ENCODE data around the gene PPP2R2D. TPM values are rescaled to one million over a fixed set of nuclear protein-coding genes. Genes with fewer than 3 reads are reported as not detected.
"Not testable (repeated sequence)": the region's sequence is repeated elsewhere in the genome, so short reads cannot be mapped to it uniquely, and the experiment has no call there.

The PPP2R2D gene
- total RNA-seq, 1 donor from 2014 or later: 39.1 TPM

DNA sequence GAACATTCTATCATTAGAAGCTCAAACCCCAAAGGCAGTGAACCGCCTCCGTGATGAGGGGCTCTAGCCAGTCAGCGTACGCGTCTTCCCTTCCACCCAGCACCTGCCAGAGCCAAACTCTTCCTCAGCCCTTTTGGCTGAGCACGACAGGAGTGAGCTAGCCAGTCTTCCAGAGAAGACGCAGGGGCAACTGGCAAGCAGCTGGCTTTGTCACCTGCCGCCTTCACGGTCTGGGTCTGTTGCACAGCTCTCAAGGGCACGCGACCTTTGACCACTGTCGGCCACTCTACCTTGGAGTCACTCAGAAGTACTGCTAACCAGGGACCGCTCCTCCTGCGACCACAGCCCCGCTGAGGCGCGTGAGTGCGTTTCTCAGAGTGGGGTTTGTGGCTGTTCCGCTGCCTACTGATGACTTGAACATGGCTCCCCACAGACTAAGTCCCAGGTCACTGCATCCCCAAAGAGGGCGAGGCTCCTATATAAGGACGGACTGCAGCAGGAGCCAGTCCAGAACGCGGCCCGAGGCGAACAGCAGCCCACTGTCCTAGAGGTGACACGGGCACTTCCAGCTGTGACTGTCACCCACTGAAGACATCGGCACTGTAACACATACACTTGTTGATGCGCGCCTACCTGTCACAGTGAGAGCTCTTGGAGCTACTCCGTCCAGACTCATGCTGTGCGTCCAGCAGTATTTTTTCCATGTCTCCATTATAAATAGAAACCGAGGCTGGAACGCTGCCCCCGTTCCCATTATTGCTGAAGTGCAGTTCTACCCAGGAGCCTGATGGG, 72.5 kb downstream of the PPP2R2D start:
- intact Hi-C loops (cut with micrococcal nuclease): loop anchor here (1.0 to 5.0 kb wide), 3 partner anchors 8 to 359 kb away; partner anchors contain the start of genes BNIP3 and LRRC27

DNA sequence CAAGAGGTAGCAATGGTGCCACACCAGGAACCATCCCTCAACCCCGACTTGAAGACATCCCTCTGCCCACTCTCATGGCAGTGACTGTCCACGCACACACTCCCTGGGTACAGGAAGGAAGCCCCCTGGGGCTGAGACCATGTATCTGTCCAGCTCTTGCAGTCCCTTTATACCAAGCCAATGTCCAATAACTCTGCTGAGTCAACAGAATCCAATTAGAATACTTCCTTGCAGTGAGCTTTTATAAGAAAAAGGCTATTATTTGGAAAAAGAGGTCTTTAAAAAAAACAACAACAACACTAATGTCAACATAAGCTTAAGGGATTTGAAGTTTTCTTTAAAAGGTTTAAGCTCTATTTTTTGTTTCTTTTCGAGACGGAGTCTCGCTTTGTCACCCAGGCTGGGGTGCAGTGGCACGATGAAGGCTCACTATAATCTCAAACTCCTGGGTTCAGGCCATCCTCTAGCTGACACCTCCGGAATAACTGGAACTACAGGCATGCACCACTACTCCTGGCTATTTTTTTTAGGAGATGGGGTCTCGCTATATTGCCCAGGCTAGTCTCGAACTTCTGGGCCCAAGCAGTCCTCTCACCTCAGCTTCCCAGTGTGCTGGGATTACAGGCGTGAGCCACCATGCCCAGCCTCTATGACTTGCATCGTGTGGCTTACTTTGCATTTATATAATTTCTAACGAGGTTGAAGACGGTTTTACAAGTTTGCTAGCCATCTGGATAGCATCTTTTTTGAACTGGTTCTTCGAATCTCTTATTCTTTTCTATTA, 73.4 kb downstream of the PPP2R2D start:
- intact Hi-C loops (cut with micrococcal nuclease): loop anchor here (5.0 kb wide), 1 partner anchor 358 kb away; the partner anchor contains the start of gene LRRC27

DNA sequence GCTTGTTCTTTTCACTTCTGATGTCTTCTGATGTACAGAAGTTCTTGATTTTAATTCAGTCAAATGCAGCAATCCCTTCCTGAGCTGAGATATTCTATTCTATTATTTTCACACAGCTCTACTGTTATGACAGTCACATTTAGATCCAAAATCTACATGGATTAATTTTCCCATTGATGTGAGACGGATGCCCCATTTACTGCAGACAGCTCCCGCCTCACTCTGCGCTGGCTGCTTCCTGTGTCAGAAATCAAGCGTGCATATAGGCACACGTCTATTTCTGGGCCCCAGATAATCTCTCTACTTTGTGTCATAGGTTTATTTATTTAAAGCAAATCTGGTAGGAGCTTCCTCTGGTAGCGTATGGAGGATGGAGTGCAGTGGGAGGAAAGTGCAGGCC, 74.2 kb downstream of the PPP2R2D start:
- intact Hi-C loops (cut with micrococcal nuclease): no loop called here

DNA sequence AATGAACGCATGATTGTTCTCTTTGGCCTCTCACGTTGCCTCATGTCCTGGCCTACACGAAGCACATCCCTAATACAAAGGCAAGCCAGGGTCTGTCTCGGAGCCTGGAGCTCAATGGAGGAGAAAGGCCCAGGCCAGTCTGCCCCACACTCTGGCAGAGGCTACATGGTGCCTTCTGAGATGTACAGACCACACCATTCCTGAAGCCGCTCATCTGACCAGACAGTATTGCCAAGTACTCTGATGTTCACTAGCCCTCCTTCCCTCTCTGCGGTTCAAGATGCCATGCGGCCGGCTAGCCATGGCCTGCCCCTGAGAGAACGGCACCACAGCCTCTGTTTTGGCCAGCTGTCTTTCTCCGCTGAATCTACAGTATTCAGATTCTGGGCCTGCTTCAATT, 75.0 kb downstream of the PPP2R2D start:
- intact Hi-C loops (cut with micrococcal nuclease): no loop called here

DNA sequence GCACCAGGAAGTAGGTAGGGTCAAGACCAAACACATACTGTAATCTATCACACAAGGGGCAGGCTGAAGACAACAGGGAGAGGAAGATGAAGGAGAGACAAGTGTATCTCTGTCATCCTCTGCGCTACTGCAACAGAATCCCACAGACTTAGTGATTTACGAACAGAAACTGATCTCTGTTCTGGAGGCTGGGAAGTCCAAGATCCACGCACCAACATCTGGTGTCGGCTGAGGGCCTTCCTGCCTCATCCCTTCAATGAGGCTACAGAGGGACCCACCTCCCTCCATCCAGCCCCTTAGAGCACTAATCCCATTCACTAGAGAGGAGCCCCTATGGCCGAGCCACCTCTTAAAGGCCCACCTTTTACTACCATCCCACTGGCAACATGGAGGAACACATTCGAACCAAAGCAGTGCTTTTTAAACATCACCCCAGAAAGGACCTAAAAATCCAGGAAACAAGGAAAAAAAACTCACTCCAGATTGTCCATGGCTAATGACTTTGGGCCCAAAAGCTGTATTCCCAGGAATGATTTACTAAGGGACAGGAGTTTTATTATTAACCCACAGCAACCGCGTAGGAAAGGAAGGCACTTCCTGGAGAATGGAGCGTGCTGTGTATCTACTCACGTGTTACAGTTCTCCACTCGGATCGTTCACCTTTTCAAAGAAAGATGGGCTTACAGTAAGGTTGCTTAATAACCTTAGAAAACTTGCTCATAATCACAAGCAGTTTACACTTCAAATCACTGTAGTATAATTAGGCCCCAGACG, 76.7 kb downstream of the PPP2R2D start:
- intact Hi-C loops (cut with micrococcal nuclease): no loop called here

DNA sequence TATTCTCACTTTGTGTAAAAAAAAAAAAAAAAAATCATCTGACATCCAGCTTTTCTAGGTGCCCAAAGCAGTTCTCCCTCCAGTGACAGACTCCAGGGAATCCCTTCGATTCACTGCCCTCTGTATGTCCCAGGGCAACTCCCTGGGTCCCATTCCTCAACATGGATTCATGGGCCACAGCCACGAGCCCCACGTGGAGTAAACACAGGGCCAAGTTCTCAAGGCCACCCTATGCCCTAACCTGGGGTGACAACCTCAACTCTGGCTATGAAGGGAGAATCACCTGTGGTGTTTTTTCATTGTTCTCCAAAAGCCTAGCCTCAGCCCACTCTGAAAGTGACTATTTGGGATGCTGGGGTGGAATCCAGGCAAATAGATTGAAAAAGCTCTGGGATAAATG, 77.6 kb downstream of the PPP2R2D start:
- intact Hi-C loops (cut with micrococcal nuclease): no loop called here

DNA sequence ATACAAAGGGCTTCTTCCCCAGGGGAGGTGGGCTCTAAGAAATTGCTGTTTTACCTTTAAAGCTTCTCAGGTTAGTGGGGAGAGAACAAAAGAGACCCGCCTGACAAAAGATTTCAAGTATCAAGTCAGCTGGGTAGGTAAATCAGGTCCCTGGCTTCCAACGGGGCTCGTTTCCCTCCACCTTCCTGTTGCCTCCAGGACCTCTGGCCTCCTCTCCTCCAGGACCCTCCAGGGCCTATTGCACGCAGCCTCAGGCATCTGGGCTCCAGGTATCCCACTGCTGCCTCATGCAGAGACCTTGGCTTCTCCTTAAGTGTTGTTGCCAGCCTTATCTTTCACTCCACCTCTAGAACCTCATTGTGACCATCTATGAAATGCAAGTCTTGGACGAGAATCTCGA, 78.0 kb downstream of the PPP2R2D start:
- intact Hi-C loops (cut with micrococcal nuclease): no loop called here

DNA sequence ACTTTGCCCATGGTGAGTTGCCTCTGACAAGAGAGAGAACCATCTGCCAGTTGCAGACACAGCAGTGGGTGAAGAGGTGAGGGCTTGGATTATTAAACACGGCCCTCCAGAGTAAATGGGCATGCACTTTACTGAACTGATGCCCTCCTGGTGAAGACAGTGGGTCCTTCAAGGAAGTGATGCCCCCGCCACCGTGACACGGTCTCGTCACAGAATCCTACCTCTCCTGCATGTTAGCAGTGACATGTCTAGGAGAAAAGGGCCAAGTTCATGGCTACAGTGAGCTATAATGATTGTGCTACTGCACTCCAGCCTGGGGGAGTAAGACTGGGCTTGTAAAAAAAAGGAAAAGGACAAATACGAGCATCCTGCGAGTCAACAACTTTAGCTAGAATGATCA, 78.5 kb downstream of the PPP2R2D start:
- intact Hi-C loops (cut with micrococcal nuclease): no loop called here

DNA sequence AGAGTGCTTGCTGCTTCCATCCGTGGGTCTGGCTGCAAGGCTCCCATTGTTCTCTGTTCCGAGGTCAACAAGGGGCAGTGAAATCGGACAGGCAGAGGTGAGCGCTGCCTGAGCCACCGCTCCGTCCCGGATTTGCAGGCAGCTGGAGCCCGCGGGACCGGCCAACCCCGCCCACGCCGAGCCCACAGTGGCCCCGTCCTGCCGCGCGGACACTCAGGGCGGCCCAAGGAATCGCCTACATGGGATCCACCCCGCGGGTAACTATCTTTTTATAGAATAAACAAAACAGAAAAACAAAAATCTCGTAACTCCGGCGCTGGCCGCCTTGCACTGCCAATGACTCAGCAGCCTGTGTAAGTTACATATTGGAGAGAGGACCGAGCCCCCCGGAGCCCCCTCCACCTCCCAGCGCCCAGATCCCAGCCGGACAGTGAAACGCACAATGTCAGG, 79.0 kb downstream of the PPP2R2D start:
- intact Hi-C loops (cut with micrococcal nuclease): loop anchor here (2.0 to 5.0 kb wide), 3 partner anchors 15 to 557 kb away; partner anchors contain the start of gene INPP5A

DNA sequence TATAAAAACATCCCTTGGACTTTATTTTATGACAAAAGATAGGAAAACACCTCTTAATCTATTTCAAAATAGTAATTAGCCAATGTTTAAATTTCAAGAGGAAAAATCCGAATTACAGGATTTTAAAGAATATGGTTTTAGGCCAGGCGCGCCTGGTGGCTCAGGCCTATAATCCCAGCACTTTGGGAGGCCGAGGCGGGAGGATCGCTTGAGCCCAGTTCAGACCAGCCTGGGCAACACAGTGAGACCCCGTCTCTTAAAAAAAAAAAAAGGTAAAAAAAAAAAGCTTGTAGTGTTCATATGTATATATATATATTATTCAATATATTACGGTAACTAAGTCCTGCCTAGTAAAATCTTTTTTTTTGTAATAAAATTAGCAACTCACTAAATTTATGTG, 79.5 kb downstream of the PPP2R2D start:
- intact Hi-C loops (cut with micrococcal nuclease): loop anchor here (2.0 to 5.0 kb wide), 3 partner anchors 16 to 557 kb away; partner anchors contain the start of gene INPP5A

DNA sequence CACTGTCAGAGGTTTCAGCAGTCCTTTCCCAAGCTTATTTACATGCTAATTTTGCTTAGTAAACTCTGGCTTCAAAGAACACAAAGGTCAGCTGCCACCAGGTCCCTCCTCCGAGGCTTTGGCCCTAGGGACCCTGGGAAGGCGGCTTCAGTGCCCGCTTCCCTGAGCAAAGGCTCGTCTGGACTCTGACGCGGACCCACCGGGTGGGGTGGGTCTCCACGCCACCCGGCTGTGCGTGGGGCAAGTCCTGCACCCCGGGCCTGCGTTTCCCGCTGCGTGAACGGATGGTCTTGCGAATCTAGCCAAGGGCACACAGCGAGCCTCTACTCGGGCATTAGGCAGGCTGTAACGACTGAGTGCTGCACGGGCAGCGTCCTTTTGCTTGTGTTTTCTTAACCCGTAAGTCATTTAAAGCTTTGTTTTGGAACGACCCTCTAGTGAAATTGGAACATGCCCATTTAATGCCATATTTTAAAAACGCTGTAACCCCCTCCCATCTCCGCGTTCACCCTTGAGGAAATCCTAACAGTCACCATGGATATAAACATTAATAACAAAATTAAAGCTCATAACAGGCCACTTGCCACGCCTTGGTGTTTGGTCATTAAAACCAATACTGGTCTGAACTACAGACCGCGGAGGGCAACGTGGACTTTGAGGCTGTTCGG, 80.1 kb downstream of the PPP2R2D start:
- intact Hi-C loops (cut with micrococcal nuclease): loop anchor here (1.0 to 5.0 kb wide), 5 partner anchors 8 to 556 kb away; partner anchors contain the start of gene INPP5A

DNA sequence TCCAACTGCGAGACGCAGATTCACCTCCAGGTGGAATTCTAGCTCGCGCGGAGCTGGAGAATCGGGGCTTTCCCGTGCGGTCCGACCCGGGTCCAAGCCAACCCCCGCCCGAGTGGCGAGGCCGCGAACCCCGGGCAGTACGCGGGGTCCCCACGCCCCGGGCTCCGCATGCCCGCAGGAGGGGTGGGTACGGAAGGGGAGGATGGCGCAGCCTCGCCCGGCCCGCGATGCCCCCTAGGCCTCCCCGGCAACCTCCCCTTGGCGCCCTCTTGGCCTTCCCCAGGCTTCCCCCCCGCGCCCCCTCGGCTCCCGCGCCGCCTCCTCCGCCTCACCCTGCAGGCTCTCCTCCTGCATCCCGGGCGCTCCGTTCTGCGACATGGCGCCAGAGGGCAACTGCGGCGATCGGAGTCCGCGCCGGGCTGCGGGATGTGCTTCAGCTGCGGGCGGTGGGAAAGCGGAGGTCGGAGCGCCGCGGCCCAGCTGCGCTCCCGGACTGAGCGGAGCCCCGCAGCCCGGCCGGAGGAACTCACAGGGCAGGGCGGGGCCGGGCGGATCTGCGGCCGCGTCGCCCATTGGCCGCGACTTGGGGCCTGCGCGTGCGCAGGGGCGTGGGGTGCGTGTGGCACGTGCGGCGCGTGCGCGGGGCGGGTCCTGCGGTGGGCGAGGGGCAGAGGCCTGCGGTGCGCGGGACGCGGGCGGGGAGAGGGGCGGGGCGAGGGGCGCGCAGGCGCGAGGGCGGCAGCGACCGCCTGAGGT, 80.8 kb downstream of the PPP2R2D start, which contains the start of gene BNIP3:
BNIP3 (minus strand) TSS at position 495 of the 756 bp plus-strand sequence; CDS start at position 378, 117 bp downstream.
- intact Hi-C loops (cut with micrococcal nuclease): loop anchor here (1.0 to 5.0 kb wide), 6 partner anchors 8 to 556 kb away; partner anchors contain the start of gene INPP5A

DNA sequence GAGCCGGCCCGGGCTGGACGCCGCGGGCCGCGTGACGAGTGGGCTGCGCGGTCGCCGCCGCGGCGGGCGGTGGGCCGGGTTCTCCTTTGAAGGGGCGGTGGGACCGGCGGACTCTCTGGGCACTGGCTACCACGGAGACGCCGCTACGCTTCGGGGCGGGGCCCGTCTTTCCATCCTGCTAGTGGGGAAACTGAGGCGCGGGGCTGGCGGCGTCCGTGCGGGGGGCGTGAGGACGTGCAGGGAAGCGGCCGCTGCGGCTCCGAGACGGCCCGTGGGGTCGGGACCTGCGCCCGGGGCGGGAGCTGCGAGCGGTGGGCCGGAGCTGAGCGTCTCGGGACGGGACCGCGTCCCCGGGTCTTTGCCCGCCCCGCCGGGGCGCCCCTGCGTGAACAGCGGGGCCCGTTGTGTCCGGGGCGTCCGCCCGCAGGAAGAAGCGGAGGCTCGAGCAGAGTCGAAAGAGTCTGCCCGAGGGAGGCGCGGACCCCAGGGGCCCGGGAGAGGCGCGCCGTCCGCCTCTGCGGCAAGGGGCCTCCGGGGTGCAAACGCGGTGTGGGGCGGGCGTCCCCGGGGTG, 81.5 kb downstream of the PPP2R2D start:
- intact Hi-C loops (cut with micrococcal nuclease): loop anchor here (1.0 to 5.0 kb wide), 2 partner anchors 97 to 555 kb away; partner anchors contain the start of gene INPP5A

DNA sequence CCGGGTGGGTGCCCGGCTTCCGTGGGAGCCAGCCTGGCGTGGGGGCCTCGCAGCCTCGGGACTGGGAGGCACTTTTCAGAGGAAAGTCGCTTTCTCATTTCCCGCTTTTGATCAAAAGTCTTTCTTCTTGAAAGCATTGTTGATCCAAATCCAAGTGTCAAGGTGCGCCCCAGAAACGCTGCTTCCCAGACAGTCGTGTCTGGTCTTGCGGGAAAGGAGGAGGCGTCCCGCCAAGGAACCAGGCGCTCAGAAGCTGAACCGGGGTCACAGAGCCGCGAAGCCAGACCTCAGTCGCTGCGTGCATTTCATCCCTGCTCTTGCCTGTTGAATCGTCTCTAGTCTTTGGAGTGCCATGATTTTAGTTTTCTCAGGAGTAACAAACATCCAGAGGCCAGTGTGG, 82.0 kb downstream of the PPP2R2D start:
- intact Hi-C loops (cut with micrococcal nuclease): loop anchor here (1.0 to 5.0 kb wide), 2 partner anchors 97 to 555 kb away; partner anchors contain the start of gene INPP5A

DNA sequence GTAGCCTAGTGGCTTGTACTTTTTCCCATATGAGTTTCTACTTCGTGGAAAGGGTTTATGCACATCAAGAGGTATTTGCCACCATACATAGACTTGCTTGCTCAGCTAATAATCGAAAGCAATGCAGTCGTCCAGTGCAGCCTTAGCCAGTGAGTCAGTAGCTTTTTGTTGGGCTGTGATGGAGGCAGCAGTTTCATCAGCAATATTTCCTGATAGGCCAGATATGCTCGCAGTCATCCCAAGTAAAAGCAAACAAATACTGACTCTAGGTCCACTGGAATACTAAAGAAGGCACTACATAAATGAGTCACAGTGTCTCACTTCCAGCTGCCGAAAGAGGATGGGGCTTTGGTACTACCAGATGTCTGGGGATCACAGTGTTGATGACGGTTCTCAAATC, 83.0 kb downstream of the PPP2R2D start:
- intact Hi-C loops (cut with micrococcal nuclease): loop anchor here (5.0 kb wide), 1 partner anchor 554 kb away; the partner anchor contains the start of gene INPP5A

DNA sequence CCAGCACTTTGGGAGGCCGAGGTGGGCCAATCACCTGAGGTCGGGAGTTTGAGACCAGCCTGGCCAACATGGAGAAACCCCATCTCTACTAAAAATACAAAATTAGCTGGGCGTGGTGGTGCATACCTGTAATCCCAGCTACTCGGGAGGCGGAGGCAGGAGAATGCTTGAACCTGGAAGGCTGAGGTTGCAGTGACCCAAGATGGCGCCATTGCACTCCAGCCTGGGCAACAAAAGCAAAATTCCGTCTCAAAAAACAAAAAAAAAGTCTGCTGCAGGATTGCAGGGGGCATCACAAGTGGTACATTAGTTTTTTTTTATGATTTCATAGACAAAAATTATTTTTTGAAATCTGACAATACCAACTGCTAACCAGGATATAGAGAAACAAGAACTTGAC, 86.0 kb downstream of the PPP2R2D start:
- intact Hi-C loops (cut with micrococcal nuclease): not testable (repeated sequence)

DNA sequence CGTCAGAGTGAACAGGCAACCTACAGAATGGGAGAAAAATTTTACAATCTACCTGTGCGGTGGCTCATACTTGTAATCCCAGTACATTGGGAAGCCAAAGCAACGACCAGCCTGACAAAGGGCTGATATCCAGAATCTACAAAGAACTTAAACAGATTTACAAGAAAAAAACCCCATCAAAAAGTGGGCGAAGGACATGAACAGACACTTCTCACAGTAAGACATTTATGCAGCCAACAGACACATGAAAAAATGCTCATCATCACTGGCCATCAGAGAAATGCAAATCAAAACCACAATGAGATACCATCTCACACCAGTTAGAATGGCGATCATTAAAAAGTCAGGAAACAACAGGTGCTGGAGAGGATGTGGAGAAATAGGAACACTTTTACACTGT, 86.5 kb downstream of the PPP2R2D start:
- intact Hi-C loops (cut with micrococcal nuclease): not testable (repeated sequence)

DNA sequence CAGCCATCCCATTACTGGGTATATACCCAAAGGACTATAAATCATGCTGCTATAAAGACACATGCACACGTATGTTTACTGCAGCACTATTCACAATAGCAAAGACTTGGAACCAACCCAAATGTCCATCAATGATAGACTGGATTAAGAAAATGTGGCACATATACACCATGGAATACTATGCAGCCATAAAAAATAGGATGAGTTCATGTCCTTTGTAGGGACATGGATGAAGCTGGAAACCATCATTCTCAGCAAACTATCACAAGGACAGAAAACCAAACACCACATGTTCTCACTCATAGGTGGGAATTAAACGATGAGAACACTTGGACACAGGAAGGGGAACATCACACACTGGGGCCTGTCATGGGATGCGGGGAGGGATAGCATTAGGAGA, 87.0 kb downstream of the PPP2R2D start:
- intact Hi-C loops (cut with micrococcal nuclease): not testable (repeated sequence)

DNA sequence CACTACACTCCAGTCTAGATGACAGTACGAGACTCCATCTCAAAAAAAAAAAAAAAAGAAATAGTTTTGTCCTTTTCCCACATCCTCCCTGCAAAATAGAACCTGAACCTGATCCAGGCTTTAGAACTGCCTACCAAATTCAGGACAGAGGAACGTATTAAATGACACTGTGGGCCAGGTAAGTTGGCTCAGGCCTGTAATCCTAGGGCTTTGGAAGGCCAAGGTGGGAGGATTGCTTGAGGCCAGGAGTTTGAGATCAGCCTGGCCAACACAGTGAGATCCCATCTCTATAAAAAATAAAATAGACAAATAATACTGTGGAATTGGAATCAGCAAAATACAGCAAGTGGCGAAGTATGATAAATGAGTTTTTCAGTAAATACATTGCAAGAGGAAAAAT, 90.9 kb downstream of the PPP2R2D start:
- intact Hi-C loops (cut with micrococcal nuclease): no loop called here

All from T-helper 1 cell treated with Interleukin-12 subunit alpha and Interleukin-12 subunit beta and Interleukin-4 antibody, amounts not matched to agents 30 ng/mL and 1 ng/mL, for 36 hours (primary cell).